K562 (cell line): ENCODE results near the gene PNPLA7. TPM values are rescaled to one million over a fixed set of nuclear protein-coding genes. Genes with fewer than 3 reads are reported as not detected.

Experiments
- ARID1B ChIP-seq: fragments of 450-650 bp; IDR thresholded peaks from 2 replicates; pipeline ENCODE4 v1.6.1; 2016; ENCODE audit warnings: antibody characterized with exemption, mild to moderate bottlenecking, inconsistent platforms
- BCOR ChIP-seq: fragments of 450-650 bp; IDR thresholded peaks from 2 replicates; pipeline ENCODE4 v1.6.1; 2016
- BDP1 ChIP-seq: IDR thresholded peaks from 3 replicates; pipeline ENCODE4 v1.6.1; 2011; ENCODE audit not compliant: insufficient read length, insufficient read depth
- CCAR2 ChIP-seq: fragments of 200-400 bp; formaldehyde crosslinking; IDR thresholded peaks from 2 replicates; pipeline ENCODE4 v1.6.1; 2017; ENCODE audit warnings: mild to moderate bottlenecking, low read depth, low read length
- CEBPB ChIP-seq: fragments of 450-650 bp; IDR thresholded peaks from 2 replicates; pipeline ENCODE4 v1.6.1; 2016; ENCODE audit warnings: missing genetic modification characterization, missing compliant biosample characterization
- CXXC5 ChIP-seq: fragments of 250-450 bp; sonication (Bioruptor Pico); IDR thresholded peaks from 2 replicates; pipeline ENCODE4 v1.8.0; 2022; ENCODE audit warnings: inconsistent platforms, mild to moderate bottlenecking, moderate library complexity
- FOSL1 ChIP-seq: fragments of 200-800 bp; sonication (Bioruptor generic); conservative IDR thresholded peaks from 2 replicates; pipeline ENCODE4 v1.6.1; 2016; ENCODE audit warnings: missing genetic modification characterization, missing compliant biosample characterization
- HINFP ChIP-seq: fragments of 450-650 bp; conservative IDR thresholded peaks from 2 replicates; pipeline ENCODE4 v1.6.1; 2016; ENCODE audit warnings: missing genetic modification characterization, low read depth, mild to moderate bottlenecking, control low read depth, missing compliant biosample characterization
- HIVEP1 ChIP-seq: fragments of 250-450 bp; sonication (Bioruptor Pico); IDR thresholded peaks from 2 replicates; pipeline ENCODE4 v1.4.0; 2020; ENCODE audit warnings: mild to moderate bottlenecking
- NCOA1 ChIP-seq: fragments of 450-650 bp; IDR thresholded peaks from 2 replicates; pipeline ENCODE4 v1.6.1; 2016; ENCODE audit warnings: low read depth
- OTX1 ChIP-seq: fragments of 450-650 bp; formaldehyde crosslinking; IDR thresholded peaks from 2 replicates; pipeline ENCODE4 v1.4.0; 2022; ENCODE audit warnings: mild to moderate bottlenecking
- POLR2B ChIP-seq: fragments of 450-650 bp; IDR thresholded peaks from 2 replicates; pipeline ENCODE4 v1.6.1; 2018; ENCODE audit warnings: low read depth; ENCODE audit not compliant: partially characterized antibody
- SAP30 ChIP-seq: fragments of 200-600 bp; sonication (generic); IDR thresholded peaks from 2 replicates; pipeline ENCODE4 v1.6.1; 2012; ENCODE audit warnings: borderline replicate concordance, low read depth, mild to moderate bottlenecking, moderate library complexity, low read length, control low read depth, inconsistent platforms; ENCODE audit not compliant: insufficient read depth, poor library complexity, severe bottlenecking
- TFAP4 ChIP-seq: sonication (generic); formaldehyde crosslinking; IDR thresholded peaks from 2 replicates; pipeline ENCODE4 v1.8.0; 2022; ENCODE audit warnings: missing genetic modification reagents, mild to moderate bottlenecking, moderate library complexity, borderline replicate concordance
- USF2 ChIP-seq: sonication (generic); formaldehyde crosslinking; IDR thresholded peaks from 2 replicates; pipeline ENCODE4 v1.5.0; 2020; ENCODE audit warnings: missing genetic modification reagents
- ZNF224 ChIP-seq: sonication (generic); formaldehyde crosslinking; IDR thresholded peaks from 2 replicates; pipeline ENCODE4 v1.8.0; 2022; ENCODE audit warnings: mild to moderate bottlenecking, missing genetic modification reagents
- ZNF232 ChIP-seq: sonication (generic); formaldehyde crosslinking; IDR thresholded peaks from 2 replicates; pipeline ENCODE4 v1.8.0; 2022; ENCODE audit warnings: mild to moderate bottlenecking, missing genetic modification reagents
- ZNF584 ChIP-seq: fragments of 200-800 bp; sonication (Bioruptor generic); IDR thresholded peaks from 2 replicates; pipeline ENCODE4 v1.6.1; 2016; ENCODE audit warnings: low read depth, mild to moderate bottlenecking, missing genetic modification characterization, missing compliant biosample characterization
- ZNF639 ChIP-seq, 2 experiments: fragments of 200-800 bp in 1 of 2; sonication (Bioruptor generic) in 1 of 2; sonication (generic) in 1 of 2; formaldehyde crosslinking in 1 of 2; IDR thresholded peaks in 1 of 2; conservative IDR thresholded peaks in 1 of 2; 2 replicates each; pipeline versions ENCODE4 v1.5.0 to v1.6.1; 2016 to 2020; ENCODE audit warnings: missing compliant biosample characterization in 1 of 2, missing genetic modification characterization in 1 of 2, missing genetic modification reagents in 1 of 2
- polyA plus RNA-seq, 8 experiments: library from polyadenylated mRNA; depleted of rRNA in 4 of 8; stranded (reverse) in 5 of 8; unstranded in 3 of 8; fragments of >200 nt; fragmentation: Nextera tagmentation in 2 of 8; fragmentation: Illumina TruSeq in 1 of 8; extraction: Ambion mirVana in 2 of 8; extraction: Trizol in 1 of 8; gene quantifications; 2 replicates each; pipeline versions ENCODE4 v1.2.1 to v1.2.3, GENCODE V29; 2011 to 2014; ENCODE audit warnings: inconsistent platforms in 1 of 8, missing spikeins in 1 of 8
- total RNA-seq, 7 experiments: library from RNA; depleted of rRNA in 6 of 7; stranded (reverse); fragments of >200 nt in 6 of 7; fragmentation: Illumina TruSeq in 2 of 7; extraction: Trizol in 2 of 7; gene quantifications; 2 replicates each; pipeline versions ENCODE4 v1.2.1 to v1.2.3, GENCODE V29; 2011 to 2021; ENCODE audit warnings: low replicate concordance in 1 of 7

The PNPLA7 gene
- total and polyA plus RNA-seq, 9 of the 15 experiments (the other 6 are each of a cell fraction or from before 2014, with no cell fraction given): 0.01 to 0.85 (median 0.19) TPM; not detected in 1

- TF ChIP-seq SAP30 (no peak), HIVEP1 (CRISPR knock-in tag) (no peak), POLR2B (no peak), OTX1 (CRISPR knock-in tag) (no peak; the same call in 1 of the 2 replicates), ZNF639 (CRISPR knock-in tag; conservative IDR thresholded peaks at IDR 0.05 in 1 of 2, IDR thresholded peaks at IDR 0.05 in 1 of 2) (peak in 1 of 2 experiments; percentile 70; a peak in 2 of 4 replicates), ZNF584 (0 out of 2 replicates have a peak, but pooled peaks have one; percentile 61), HINFP (peak; percentile 69), USF2 (peak; percentile 88), BCOR (peak; percentile 0; the same call in 1 of the 2 replicates), ZNF224 (CRISPR knock-in tag) (no peak), ARID1B (peak; percentile 79), BDP1 (no peak), ZNF232 (no peak; the same call in 1 of the 2 replicates), CXXC5 (CRISPR knock-in tag) (peak; percentile 78), FOSL1 (tag) (peak; percentile 84), TFAP4 (CRISPR knock-in tag) (peak; percentile 35; the same call in 1 of the 2 replicates), NCOA1 (no peak), CCAR2 (no peak), CEBPB (tag) (peak; percentile 63)
These were observed 68.0 kb downstream of the PNPLA7 start (continued) for GRCh38 chr9:137482094-137482781.
